SJSA1 (cell line): ENCODE data around the gene RNF213. TPM values are rescaled to one million over a fixed set of nuclear protein-coding genes. Genes with fewer than 3 reads are reported as not detected.
"Not testable (repeated sequence)": the region's sequence is repeated elsewhere in the genome, so short reads cannot be mapped to it uniquely, and the experiment has no call there.

Source experiments
- DNase-seq, 2 experiments: peaks; one replicate each; pipeline ENCODE4 v3.0.0-alpha.2; 2015 to 2020; ENCODE audit warnings: low spot score in 2 of 2, low read depth in 1 of 2
- H3K27ac ChIP-seq: fragments of 250-450 bp; sonication (Bioruptor Pico); 2 replicates; pipeline ENCODE4 v1.5.1; 2020; ENCODE audit warnings: mild to moderate bottlenecking, moderate library complexity
- H3K27me3 ChIP-seq: fragments of 250-450 bp; sonication (Bioruptor Pico); replicated peaks from 2 replicates; pipeline ENCODE4 v1.5.1; 2020; ENCODE audit warnings: mild to moderate bottlenecking, moderate library complexity
- H3K36me3 ChIP-seq: fragments of 250-450 bp; sonication (Bioruptor Pico); 2 replicates; pipeline ENCODE4 v1.5.1; 2020; ENCODE audit warnings: mild to moderate bottlenecking
- H3K4me1 ChIP-seq: fragments of 250-450 bp; sonication (Bioruptor Pico); replicated peaks from 2 replicates; pipeline ENCODE4 v1.6.1; 2021; ENCODE audit warnings: mild to moderate bottlenecking
- H3K4me3 ChIP-seq: fragments of 250-450 bp; sonication (Bioruptor Pico); 2 replicates; pipeline ENCODE4 v1.5.1; 2020; ENCODE audit warnings: mild to moderate bottlenecking
- H3K9me3 ChIP-seq: fragments of 250-450 bp; sonication (Bioruptor Pico); replicated peaks from 2 replicates; pipeline ENCODE4 v1.5.1; 2020; ENCODE audit warnings: mild to moderate bottlenecking
- total RNA-seq: library from RNA; depleted of rRNA; stranded (reverse); fragments of >200 nt; shearing (Covaris generic); gene quantifications from 2 replicates; pipeline ENCODE4 v1.2.3, GENCODE V29; 2014

RNF213 gene
- total RNA-seq, 1 experiment from 2014 or later, result 49.8 TPM

GRCh38 chr17:80401086-80401485, 140.4 kb downstream of the RNF213 start:
- not testable (repeated sequence) for DNase-seq, H3K27me3 ChIP-seq, H3K4me3 ChIP-seq, H3K36me3 ChIP-seq, H3K4me1 ChIP-seq, H3K27ac ChIP-seq, H3K9me3 ChIP-seq

GRCh38 chr17:80402102-80402501, 141.4 kb downstream of the RNF213 start:
- not testable (repeated sequence) for H3K36me3 ChIP-seq, H3K27me3 ChIP-seq, DNase-seq, H3K9me3 ChIP-seq, H3K4me1 ChIP-seq, H3K27ac ChIP-seq, H3K4me3 ChIP-seq

- no peaks in the 10 kb centered on the region for H3K9me3 ChIP-seq
Measured at GRCh38 chr17:80402959-80403358, 142.3 kb downstream of the RNF213 start.

GRCh38 chr17:80406146-80406545, 145.5 kb downstream of the RNF213 start:
- H3K36me3 ChIP-seq, result no peaks in the 10 kb centered on the region
- no peaks in the 10 kb centered on the region for H3K9me3 ChIP-seq
- no peak overlapping the region for H3K4me3 ChIP-seq
- H3K27me3 ChIP-seq, result peaks cover 8% of the 10 kb centered on the region
- no peak for DNase-seq
- H3K4me1 ChIP-seq, result no peaks in the 10 kb centered on the region
- no peak overlapping the region for H3K27ac ChIP-seq

More at GRCh38 chr17:80402959-80403358, 142.3 kb downstream of the RNF213 start:
- no peak overlapping the region for H3K4me3 ChIP-seq
- H3K36me3 ChIP-seq, result no peaks in the 10 kb centered on the region
- no peak for DNase-seq
- no peak overlapping the region for H3K27ac ChIP-seq
- peaks cover 7% of the 10 kb centered on the region for H3K27me3 ChIP-seq
- H3K4me1 ChIP-seq, result no peaks in the 10 kb centered on the region

- not testable (repeated sequence) for H3K27me3 ChIP-seq, H3K9me3 ChIP-seq, H3K36me3 ChIP-seq, H3K4me3 ChIP-seq, DNase-seq, H3K27ac ChIP-seq, H3K4me1 ChIP-seq
Measured at GRCh38 chr17:80407917-80408316, 147.3 kb downstream of the RNF213 start.

GRCh38 chr17:80408872-80409271, 148.2 kb downstream of the RNF213 start:
- H3K4me3 ChIP-seq, result no peak overlapping the region
- no peak for DNase-seq
- peaks cover 11% of the 10 kb centered on the region; the same call in 1 of the 2 replicates for H3K27me3 ChIP-seq
- H3K4me1 ChIP-seq, result peaks cover under 1% of the 10 kb centered on the region; the same call in 1 of the 2 replicates
- H3K36me3 ChIP-seq, result no peaks in the 10 kb centered on the region
- H3K9me3 ChIP-seq, result no peaks in the 10 kb centered on the region
- no peak overlapping the region for H3K27ac ChIP-seq

- H3K4me3 ChIP-seq, result no peak overlapping the region
- no peaks in the 10 kb centered on the region for H3K9me3 ChIP-seq
- H3K27ac ChIP-seq, result no peak overlapping the region
- peaks cover 15% of the 10 kb centered on the region; the same call in 1 of the 2 replicates for H3K27me3 ChIP-seq
- H3K4me1 ChIP-seq, result peaks cover 8% of the 10 kb centered on the region
- H3K36me3 ChIP-seq, result no peaks in the 10 kb centered on the region; the same call in 1 of the 2 replicates
- no peak for DNase-seq
Measured at GRCh38 chr17:80409626-80410025, 149.0 kb downstream of the RNF213 start.

- DNase-seq, H3K9me3 ChIP-seq, H3K36me3 ChIP-seq, H3K4me3 ChIP-seq, H3K27ac ChIP-seq: not testable (repeated sequence)
- Histone ChIP-seq H3K27me3 (peaks cover 15% of the 10 kb centered on the region; the same call in 1 of the 2 replicates), H3K4me1 (peaks cover 12% of the 10 kb centered on the region)
Measured at GRCh38 chr17:80410441-80411087, 149.9 kb downstream of the RNF213 start.

GRCh38 chr17:80413771-80414507, 153.3 kb downstream of the RNF213 start:
- H3K27ac ChIP-seq, result no peak overlapping the region
- no peak for DNase-seq

GRCh38 chr17:80414508-80414802, 153.8 kb downstream of the RNF213 start:
- Histone ChIP-seq H3K27ac (peak overlapping the region; percentile 98; the same call in 1 of the 2 replicates), H3K27me3 (0 out of 2 replicates have a peak, but pooled peaks cover 9% of the 10 kb centered on the region), H3K9me3 (no peaks in the 10 kb centered on the region), H3K4me3 (peak overlapping the region; percentile 90), H3K36me3 (peaks cover 33% of the 10 kb centered on the region), H3K4me1 (peaks cover 23% of the 10 kb centered on the region)
- DNase-seq, result no peak

More at GRCh38 chr17:80413771-80414507, 153.3 kb downstream of the RNF213 start:
- H3K4me3 ChIP-seq, result peak overlapping the region; percentile 90
- H3K36me3 ChIP-seq, result peaks cover 30% of the 10 kb centered on the region
- H3K27me3 ChIP-seq, result 0 out of 2 replicates have a peak, but pooled peaks cover 9% of the 10 kb centered on the region
- H3K9me3 ChIP-seq, result no peaks in the 10 kb centered on the region
- H3K4me1 ChIP-seq, result peaks cover 23% of the 10 kb centered on the region

GRCh38 chr17:80414803-80415625, 154.4 kb downstream of the RNF213 start, which contains the start of gene ENDOV:
ENDOV (plus strand) TSS chr17:80415167; CDS start chr17:80415195, 28 bp downstream.
- H3K9me3 ChIP-seq, result no peaks in the 10 kb centered on the region
- peaks cover 38% of the 10 kb centered on the region for H3K36me3 ChIP-seq
- H3K27ac ChIP-seq, result peak within 1 kb of the TSS; percentile 98
- 0 out of 2 replicates have a peak, but pooled peaks cover 9% of the 10 kb centered on the region for H3K27me3 ChIP-seq
- H3K4me3 ChIP-seq, result peak within 1 kb of the TSS; percentile 90
- DNase-seq, result peak; percentile 97 to 99
- peaks cover 23% of the 10 kb centered on the region for H3K4me1 ChIP-seq

GRCh38 chr17:80415626-80416137, 155.0 kb downstream of the RNF213 start:
- H3K27ac ChIP-seq, result peak overlapping the region; percentile 98
- 0 out of 2 replicates have a peak, but pooled peaks cover 9% of the 10 kb centered on the region for H3K27me3 ChIP-seq
- no peak for DNase-seq
- H3K36me3 ChIP-seq, result peaks cover 45% of the 10 kb centered on the region
- H3K4me3 ChIP-seq, result peak overlapping the region; percentile 90
- no peaks in the 10 kb centered on the region for H3K9me3 ChIP-seq
- peaks cover 23% of the 10 kb centered on the region for H3K4me1 ChIP-seq

- H3K9me3 ChIP-seq, result no peaks in the 10 kb centered on the region
- H3K27ac ChIP-seq, result no peak overlapping the region
- peaks cover 47% of the 10 kb centered on the region for H3K36me3 ChIP-seq
- DNase-seq, result no peak
- H3K4me1 ChIP-seq, result peaks cover 23% of the 10 kb centered on the region
- H3K4me3 ChIP-seq, result peak overlapping the region; percentile 90; the same call in 1 of the 2 replicates
- H3K27me3 ChIP-seq, result 0 out of 2 replicates have a peak, but pooled peaks cover 9% of the 10 kb centered on the region
Measured at GRCh38 chr17:80416260-80416939, 155.7 kb downstream of the RNF213 start.
